H1 (cell line): ENCODE measurements around the gene NFATC4. TPM values are rescaled to one million over a fixed set of nuclear protein-coding genes. Genes with fewer than 3 reads are reported as not detected.
A peak's percentile ranks its signal among the peaks of the same experiment; 100 is the strongest.

ENCODE experiments used
- CTCF ChIA-PET: fragments of 300-600 bp; sonication (Branson Sonifier 250); formaldehyde crosslinking; loops from one replicate; lab custom pipeline; 2021; ENCODE audit not compliant: partially characterized antibody; lab: Charles Lee
- POLR2A ChIA-PET: fragments of 300-600 bp; sonication (Branson Sonifier 250); formaldehyde crosslinking; loops from one replicate; lab custom pipeline; 2021; ENCODE audit warnings: inconsistent platforms; ENCODE audit not compliant: partially characterized antibody; lab: Charles Lee
- DNase-seq, 2 experiments: peaks; one replicate each; pipeline versions ENCODE4 v3.0.0 to v3.0.0-alpha.2; 2010 to 2022; ENCODE audit warnings: low spot score in 2 of 2, low read depth in 1 of 2, mixed read lengths in 1 of 2
- FAIRE-seq: peaks from 2 replicates; lab custom pipeline; 2011; peaks lifted over from hg19 to GRCh38; lab: Jason Lieb, UNC
- H2AFZ ChIP-seq: 2 replicates; pipeline ENCODE4 v1.8.1; 2012; ENCODE audit warnings: low read length, inconsistent platforms
- H2AK5ac ChIP-seq: 2 replicates; pipeline ENCODE4 v1.6.1; 2013; ENCODE audit warnings: low read depth, low read length
- H2BK120ac ChIP-seq: replicated peaks from 2 replicates; pipeline ENCODE3; 2013; ENCODE audit warnings: low read depth, low read length, inconsistent platforms
- H2BK12ac ChIP-seq: 2 replicates; pipeline ENCODE4 v1.6.1; 2013; ENCODE audit warnings: low read depth, low read length
- H2BK15ac ChIP-seq: 2 replicates; pipeline ENCODE4 v1.6.1; 2013; ENCODE audit warnings: low read length
- H2BK20ac ChIP-seq: 2 replicates; pipeline ENCODE4 v1.6.1; 2013; ENCODE audit warnings: low read length
- H2BK5ac ChIP-seq: 2 replicates; pipeline ENCODE4 v1.6.1; 2013; ENCODE audit warnings: low read depth, low read length
- H3K14ac ChIP-seq: 2 replicates; pipeline ENCODE4 v1.6.1; 2013; ENCODE audit warnings: inconsistent platforms; ENCODE audit not compliant: insufficient read length
- H3K18ac ChIP-seq: 2 replicates; pipeline ENCODE4 v1.6.1; 2013; ENCODE audit warnings: low read length; ENCODE audit errors: extremely low read depth
- H3K23ac ChIP-seq: 2 replicates; pipeline ENCODE4 v1.6.1; 2013; ENCODE audit warnings: inconsistent platforms; ENCODE audit not compliant: insufficient read length
- H3K23me2 ChIP-seq: 2 replicates; pipeline ENCODE4 v1.6.1; 2013; ENCODE audit warnings: low read depth, low read length
- H3K27ac ChIP-seq: 2 replicates; pipeline ENCODE4 v1.6.1; 2011; ENCODE audit warnings: low read depth, low read length, inconsistent platforms
- H3K27me3 ChIP-seq, 4 experiments: replicated peaks in 1 of 4; 1 replicate in 1 of 4; 2 replicates in 3 of 4; pipeline versions ENCODE4 v1.6.1 to v1.8.1; 2011 to 2013; ENCODE audit warnings: low read length in 3 of 4, mild to moderate bottlenecking in 3 of 4, inconsistent platforms in 2 of 4, mixed read lengths in 2 of 4, moderate library complexity in 1 of 4; ENCODE audit not compliant: control insufficient read depth in 3 of 4, insufficient read depth in 3 of 4; ENCODE audit errors: extremely low read depth in 1 of 4
- H3K36me3 ChIP-seq, 4 experiments: 2 replicates each; pipeline versions ENCODE4 v1.6.1 to v1.8.1; 2011 to 2013; ENCODE audit warnings: mild to moderate bottlenecking in 4 of 4, low read length in 3 of 4, moderate library complexity in 2 of 4, control low read depth in 1 of 4, inconsistent platforms in 1 of 4; ENCODE audit not compliant: insufficient read depth in 4 of 4, control insufficient read depth in 2 of 4
- H3K4ac ChIP-seq: replicated peaks from 2 replicates; pipeline ENCODE3; 2013; ENCODE audit warnings: low read length, low read depth, mixed read lengths, inconsistent platforms; ENCODE audit not compliant: insufficient read length
- H3K4me1 ChIP-seq, 4 experiments: replicated peaks in 1 of 4; 1 replicate in 1 of 4; 2 replicates in 3 of 4; pipeline versions ENCODE4 v1.6.1 to v1.8.1; 2011 to 2013; ENCODE audit warnings: low read length in 3 of 4, inconsistent platforms in 2 of 4, mixed read lengths in 1 of 4; ENCODE audit not compliant: insufficient read depth in 4 of 4, control insufficient read depth in 3 of 4
- H3K4me2 ChIP-seq, 2 experiments: 2 replicates each; pipeline versions ENCODE4 v1.6.1 to v1.8.1; 2011 to 2013; ENCODE audit warnings: low read depth in 2 of 2, low read length in 2 of 2, control low read depth in 1 of 2, inconsistent platforms in 1 of 2, mild to moderate bottlenecking in 1 of 2; ENCODE audit not compliant: insufficient read depth in 1 of 2
- H3K4me3 ChIP-seq, 4 experiments: fragments of 200-600, 300-600 bp in 1 of 4; sonication (generic), shearing (Covaris generic), sonication (Bioruptor Twin) in 1 of 4; 2 replicates each; pipeline versions ENCODE4 v1.5.1 to v1.8.1; 2011 to 2016; ENCODE audit warnings: low read length in 4 of 4, low read depth in 3 of 4, control low read depth in 2 of 4, inconsistent platforms in 2 of 4, mild to moderate bottlenecking in 2 of 4, mixed read lengths in 1 of 4, moderate library complexity in 1 of 4; ENCODE audit not compliant: insufficient read depth in 2 of 4; ENCODE audit errors: extremely low read depth in 1 of 4
- H3K56ac ChIP-seq: replicated peaks from 2 replicates; pipeline ENCODE3; 2013; ENCODE audit warnings: low read depth, mild to moderate bottlenecking, mixed read lengths, low read length, inconsistent platforms; ENCODE audit not compliant: insufficient read length
- H3K79me1 ChIP-seq: 2 replicates; pipeline ENCODE4 v1.6.1; 2013; ENCODE audit warnings: low read depth, low read length, control low read depth
- H3K79me2 ChIP-seq, 2 experiments: 2 replicates each; pipeline versions ENCODE4 v1.6.1 to v1.8.1; 2012 to 2013; ENCODE audit warnings: low read length in 2 of 2, mild to moderate bottlenecking in 2 of 2, inconsistent platforms in 1 of 2; ENCODE audit not compliant: insufficient read depth in 2 of 2, control insufficient read depth in 1 of 2
- H3K9ac ChIP-seq, 4 experiments: replicated peaks in 1 of 4; 1 replicate in 1 of 4; 2 replicates in 3 of 4; pipeline versions ENCODE4 v1.6.1 to v1.8.1; 2011 to 2013; ENCODE audit warnings: low read depth in 3 of 4, low read length in 3 of 4, control low read depth in 2 of 4, mild to moderate bottlenecking in 2 of 4, moderate library complexity in 2 of 4, inconsistent platforms in 1 of 4; ENCODE audit errors: extremely low read depth in 1 of 4
- H3K9me3 ChIP-seq, 2 experiments: 2 replicates each; pipeline versions ENCODE4 v1.6.1 to v1.8.1; 2012 to 2013; ENCODE audit warnings: mild to moderate bottlenecking in 2 of 2, moderate library complexity in 2 of 2, control low read depth in 1 of 2, inconsistent platforms in 1 of 2, low read depth in 1 of 2, low read length in 1 of 2, mixed read lengths in 1 of 2; ENCODE audit not compliant: insufficient read depth in 2 of 2
- H4K20me1 ChIP-seq, 2 experiments: replicated peaks in 1 of 2; 2 replicates each; pipeline versions ENCODE3 to v1.8.1; 2011 to 2013; ENCODE audit warnings: inconsistent platforms in 2 of 2, low read length in 2 of 2, mild to moderate bottlenecking in 1 of 2; ENCODE audit not compliant: insufficient read depth in 2 of 2, control insufficient read depth in 1 of 2
- H4K5ac ChIP-seq: 2 replicates; pipeline ENCODE4 v1.6.1; 2013; ENCODE audit warnings: low read length, low read depth, mixed read lengths, inconsistent platforms; ENCODE audit not compliant: insufficient read length
- H4K8ac ChIP-seq: 2 replicates; pipeline ENCODE4 v1.8.0; 2013; ENCODE audit warnings: mild to moderate bottlenecking, moderate library complexity, low read length, inconsistent platforms; ENCODE audit not compliant: insufficient read depth; ENCODE audit errors: extremely low read depth
- H4K91ac ChIP-seq: replicated peaks from 2 replicates; pipeline ENCODE3; 2013; ENCODE audit warnings: low read length, mixed read lengths, inconsistent platforms; ENCODE audit not compliant: insufficient read length
- BRCA1 ChIP-seq: IDR thresholded peaks from 2 replicates; pipeline ENCODE4 v1.6.1; 2012; ENCODE audit warnings: low read depth, low read length, improper control_type of control experiment
- EZH2 ChIP-seq: fragments of 200-600 bp; sonication (generic); IDR thresholded peaks from 2 replicates; pipeline ENCODE4 v1.7.1; 2012; ENCODE audit warnings: low read depth, mild to moderate bottlenecking, moderate library complexity, low read length, inconsistent platforms; ENCODE audit not compliant: severe bottlenecking
- GABPA ChIP-seq: IDR thresholded peaks from 2 replicates; pipeline ENCODE4 v1.6.1; 2011; ENCODE audit warnings: mild to moderate bottlenecking, low read length, moderate library complexity, borderline replicate concordance; ENCODE audit not compliant: insufficient read depth
- HDAC6 ChIP-seq: IDR thresholded peaks from one replicate; pipeline ENCODE4 v1.7.1; 2012; ENCODE audit warnings: low read depth, mild to moderate bottlenecking, inconsistent platforms, low read length, moderate library complexity
- PHF8 ChIP-seq: fragments of 200-600 bp; sonication (generic); conservative IDR thresholded peaks from 2 replicates; pipeline ENCODE4 v1.7.1; 2012; ENCODE audit warnings: low read depth, mild to moderate bottlenecking, inconsistent platforms, low read length, moderate library complexity
- POLR2AphosphoS5 ChIP-seq: IDR thresholded peaks from 2 replicates; pipeline ENCODE4 v1.6.1; 2011; ENCODE audit warnings: low read depth, low read length
- POU5F1 ChIP-seq: IDR thresholded peaks from 2 replicates; pipeline ENCODE4 v1.6.1; 2011; ENCODE audit warnings: low read depth, mild to moderate bottlenecking, low read length, moderate library complexity
- RFX5 ChIP-seq: IDR thresholded peaks from 2 replicates; pipeline ENCODE4 v1.6.1; 2011; ENCODE audit warnings: low read depth, low read length, improper control_type of control experiment, borderline replicate concordance
- SAP30 ChIP-seq: fragments of 300-600 bp; sonication (generic); IDR thresholded peaks from 2 replicates; pipeline ENCODE4 v1.7.1; 2012; ENCODE audit warnings: low read length, moderate library complexity, mild to moderate bottlenecking, inconsistent platforms; ENCODE audit not compliant: insufficient read depth, insufficient replicate concordance
- SIN3A ChIP-seq, 2 experiments: IDR thresholded peaks in 1 of 2; conservative IDR thresholded peaks in 1 of 2; 2 replicates each; pipeline ENCODE4 v1.6.1; 2011 to 2012; ENCODE audit warnings: low read length in 2 of 2, improper control_type of control experiment in 1 of 2, low read depth in 1 of 2, mild to moderate bottlenecking in 1 of 2
- SIRT6 ChIP-seq: IDR thresholded peaks from one replicate; pipeline ENCODE4 v1.7.1; 2012; ENCODE audit warnings: low read length, inconsistent platforms
- TAF7 ChIP-seq: optimal IDR thresholded peaks from 2 replicates; pipeline ENCODE3; 2011; ENCODE audit warnings: low read depth, mild to moderate bottlenecking, inconsistent platforms, low read length, moderate library complexity, borderline replicate concordance
- WGBS, 2 experiments: shearing (Covaris generic) in 1 of 2; methylation state at CpG; one replicate each; pipeline versions ENCODE4 v1.1.6 to v1.1.7; 2013 to 2015; ENCODE audit warnings: low lambda C conversion rate in 2 of 2, mixed read lengths in 2 of 2, inconsistent platforms in 1 of 2, low coverage in 1 of 2, missing lambda C conversion rate in 1 of 2; ENCODE audit not compliant: insufficient replicate concordance in 2 of 2, insufficient coverage in 1 of 2, insufficient read length in 1 of 2; ENCODE audit errors: extremely low coverage in 1 of 2, missing lambda C conversion rate in 1 of 2; 5-methylcytosine and 5-hydroxymethylcytosine counted together
- polyA plus RNA-seq, 7 experiments: library from polyadenylated mRNA; depleted of rRNA in 3 of 7; stranded (reverse) in 5 of 7; unstranded in 2 of 7; fragments of >200 nt in 5 of 7; fragments of 200-250 nt in 2 of 7; gene quantifications; 1 replicate in 5 of 7; 2 replicates in 1 of 7; 4 replicates in 1 of 7; pipeline versions ENCODE4 v1.2.1 to v1.2.3, GENCODE V29; 2011 to 2013; ENCODE audit warnings: missing spikeins in 2 of 7, mixed read lengths in 2 of 7
- total RNA-seq: library from RNA; stranded (reverse); fragmentation: NEBNext Ultra II Directional; extraction: Animal tissue kit (Norgen Biotek cat#: 25700); gene quantifications from 2 replicates; pipeline ENCODE4 v1.2.1, GENCODE V29; 2021
- TF ChIP-seq, protein P1 (sequence below): IDR thresholded peaks from 2 replicates; pipeline ENCODE4 v1.6.1; 2012; ENCODE audit warnings: inconsistent platforms

NFATC4 gene
- total and polyA plus RNA-seq, 2 of the 8 experiments (the other 6 are each of a cell fraction or from before 2014, with no cell fraction given): 47.3 to 50.3 TPM

DNA sequence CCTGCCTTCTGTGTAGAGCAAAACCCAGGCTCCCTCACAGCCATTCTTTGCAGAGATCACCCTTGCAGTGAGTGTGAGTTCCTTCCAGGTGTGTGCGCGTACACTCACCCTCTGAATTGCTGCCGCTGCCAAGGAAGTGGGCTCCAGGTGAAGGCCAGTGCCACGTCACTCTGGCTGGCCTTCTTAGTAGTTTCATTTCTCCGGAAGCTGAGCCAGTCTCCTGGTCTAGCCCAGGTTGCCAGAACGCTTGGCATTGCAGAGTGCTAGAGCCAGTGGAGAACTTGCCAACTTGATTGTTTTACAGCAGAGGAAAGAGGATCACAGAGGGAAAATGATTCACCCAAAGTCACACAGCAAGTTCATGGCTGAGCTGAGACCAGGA, 50.5 kb downstream of the NFATC4 start:
- H2BK12ac ChIP-seq: no peak overlapping the region; the same call in 1 of the 2 replicates
- no peak overlapping the region for H3K23ac ChIP-seq
- no peak overlapping the region for H3K18ac ChIP-seq
- H2BK15ac ChIP-seq: no peak overlapping the region
- peaks cover 0 to 6% (median 4%) of the 10 kb centered on the region in 4 experiments; a peak in 4 of 7 replicates for H3K27me3 ChIP-seq
- no peak overlapping the region for H3K27ac ChIP-seq
- no peak overlapping the region for H4K91ac ChIP-seq
- no peaks in the 10 kb centered on the region for H3K23me2 ChIP-seq
- CTCF ChIA-PET: interaction anchor here (0.8 to 21.3 kb wide), 11 partner anchors 9 to 90 kb away, joined by 3 to 664 read pairs (median 7); partner anchors contain the start of genes ADCY4, KHNYN and RIPK3
- no peak for FAIRE-seq
- H2BK120ac ChIP-seq: no peak overlapping the region
- H2BK20ac ChIP-seq: no peak overlapping the region
- H3K4me1 ChIP-seq: no peaks in the 10 kb centered on the region
- POLR2A ChIA-PET: interaction anchor here (0.8 to 6.3 kb wide), 7 partner anchors 10 to 41 kb away, joined by 3 to 28 read pairs (median 3); partner anchors contain the start of genes CBLN3 and KHNYN
- no peak overlapping the region for H2AK5ac ChIP-seq
- H3K36me3 ChIP-seq: peaks cover 4 to 11% (median 7%) of the 10 kb centered on the region in 4 experiments; a peak in 5 of 8 replicates
- H3K14ac ChIP-seq: no peak overlapping the region
- H3K56ac ChIP-seq: no peak overlapping the region
- peak overlapping the region; percentile 11 for H4K8ac ChIP-seq
- WGBS, 2 experiments: 92% methylated on average over 6 of the region's 6 CpGs; no CpG with 5 or more reads in 1 of the 2 experiments
- H3K9ac ChIP-seq: no peak overlapping the region
- H2AFZ ChIP-seq: no peak overlapping the region
- H3K9me3 ChIP-seq: no peaks in the 10 kb centered on the region
- no peak overlapping the region for H3K4ac ChIP-seq
- H4K5ac ChIP-seq: no peak overlapping the region
- H3K79me1 ChIP-seq: no peaks in the 10 kb centered on the region
- no peak for DNase-seq
- H3K79me2 ChIP-seq: no peaks in the 10 kb centered on the region
- no peak overlapping the region for H2BK5ac ChIP-seq
- H3K4me3 ChIP-seq: no peak overlapping the region
- no peak overlapping the region for H3K4me2 ChIP-seq
- H4K20me1 ChIP-seq: no peaks in the 10 kb centered on the region
- no peak for TF ChIP-seq GABPA
- no peak for TF ChIP-seq PHF8
- TF ChIP-seq HDAC6: no peak
- TF ChIP-seq SAP30: no peak
- no peak for TF ChIP-seq POLR2AphosphoS5
- TF ChIP-seq, protein P1, sequence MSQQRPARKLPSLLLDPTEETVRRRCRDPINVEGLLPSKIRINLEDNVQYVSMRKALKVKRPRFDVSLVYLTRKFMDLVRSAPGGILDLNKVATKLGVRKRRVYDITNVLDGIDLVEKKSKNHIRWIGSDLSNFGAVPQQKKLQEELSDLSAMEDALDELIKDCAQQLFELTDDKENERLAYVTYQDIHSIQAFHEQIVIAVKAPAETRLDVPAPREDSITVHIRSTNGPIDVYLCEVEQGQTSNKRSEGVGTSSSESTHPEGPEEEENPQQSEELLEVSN: no peak
- TF ChIP-seq POU5F1: no peak
- TF ChIP-seq BRCA1: no peak
- no peak for TF ChIP-seq SIN3A (conservative IDR thresholded peaks at IDR 0.05 in 1 of 2, IDR thresholded peaks at IDR 0.05 in 1 of 2; ENCODE audit: low read depth in 1 of 2, low read length in 2 of 2)
- TF ChIP-seq EZH2: no peak
- no peak for TF ChIP-seq SIRT6
- no peak for TF ChIP-seq TAF7
- no peak for TF ChIP-seq RFX5
